ENCODE measurements around the gene MARK3.

Gene MARK3

GRCh38 chr14:103401223-103402214 lies 16.3 kb downstream of the MARK3 start:
- H3K4me1 Mint-ChIP-seq = peaks cover 64% of the 10 kb centered on the region
- peak overlapping the region; percentile 84 for H3K27ac Mint-ChIP-seq
- peaks cover 26% of the 10 kb centered on the region for H3K36me3 Mint-ChIP-seq (ENCODE audit: low read depth)
- TF ChIP-seq, protein P1, sequence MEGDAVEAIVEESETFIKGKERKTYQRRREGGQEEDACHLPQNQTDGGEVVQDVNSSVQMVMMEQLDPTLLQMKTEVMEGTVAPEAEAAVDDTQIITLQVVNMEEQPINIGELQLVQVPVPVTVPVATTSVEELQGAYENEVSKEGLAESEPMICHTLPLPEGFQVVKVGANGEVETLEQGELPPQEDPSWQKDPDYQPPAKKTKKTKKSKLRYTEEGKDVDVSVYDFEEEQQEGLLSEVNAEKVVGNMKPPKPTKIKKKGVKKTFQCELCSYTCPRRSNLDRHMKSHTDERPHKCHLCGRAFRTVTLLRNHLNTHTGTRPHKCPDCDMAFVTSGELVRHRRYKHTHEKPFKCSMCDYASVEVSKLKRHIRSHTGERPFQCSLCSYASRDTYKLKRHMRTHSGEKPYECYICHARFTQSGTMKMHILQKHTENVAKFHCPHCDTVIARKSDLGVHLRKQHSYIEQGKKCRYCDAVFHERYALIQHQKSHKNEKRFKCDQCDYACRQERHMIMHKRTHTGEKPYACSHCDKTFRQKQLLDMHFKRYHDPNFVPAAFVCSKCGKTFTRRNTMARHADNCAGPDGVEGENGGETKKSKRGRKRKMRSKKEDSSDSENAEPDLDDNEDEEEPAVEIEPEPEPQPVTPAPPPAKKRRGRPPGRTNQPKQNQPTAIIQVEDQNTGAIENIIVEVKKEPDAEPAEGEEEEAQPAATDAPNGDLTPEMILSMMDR (IDR thresholded peaks at IDR 0.05) = no peak
- H3K4me3 Mint-ChIP-seq = peak overlapping the region; percentile 33
- peak; percentile 17 for DNase-seq
- H3K27me3 Mint-ChIP-seq (ENCODE audit: low read depth, poor library complexity) = no peaks in the 10 kb centered on the region
- H3K9me3 Mint-ChIP-seq = no peaks in the 10 kb centered on the region

GRCh38 chr14:103402695-103403094 lies 17.5 kb downstream of the MARK3 start:
- DNase-seq = no peak
- Mint-ChIP-seq H3K9me3 (no peaks in the 10 kb centered on the region), H3K4me1 (peaks cover 58% of the 10 kb centered on the region), H3K4me3 (peak overlapping the region; percentile 3), H3K27me3 (ENCODE audit: low read depth, poor library complexity) (no peaks in the 10 kb centered on the region), H3K36me3 (ENCODE audit: low read depth) (peaks cover 34% of the 10 kb centered on the region), H3K27ac (no peak overlapping the region)
- TF ChIP-seq, protein P1 (IDR thresholded peaks at IDR 0.05) = no peak

DNA sequence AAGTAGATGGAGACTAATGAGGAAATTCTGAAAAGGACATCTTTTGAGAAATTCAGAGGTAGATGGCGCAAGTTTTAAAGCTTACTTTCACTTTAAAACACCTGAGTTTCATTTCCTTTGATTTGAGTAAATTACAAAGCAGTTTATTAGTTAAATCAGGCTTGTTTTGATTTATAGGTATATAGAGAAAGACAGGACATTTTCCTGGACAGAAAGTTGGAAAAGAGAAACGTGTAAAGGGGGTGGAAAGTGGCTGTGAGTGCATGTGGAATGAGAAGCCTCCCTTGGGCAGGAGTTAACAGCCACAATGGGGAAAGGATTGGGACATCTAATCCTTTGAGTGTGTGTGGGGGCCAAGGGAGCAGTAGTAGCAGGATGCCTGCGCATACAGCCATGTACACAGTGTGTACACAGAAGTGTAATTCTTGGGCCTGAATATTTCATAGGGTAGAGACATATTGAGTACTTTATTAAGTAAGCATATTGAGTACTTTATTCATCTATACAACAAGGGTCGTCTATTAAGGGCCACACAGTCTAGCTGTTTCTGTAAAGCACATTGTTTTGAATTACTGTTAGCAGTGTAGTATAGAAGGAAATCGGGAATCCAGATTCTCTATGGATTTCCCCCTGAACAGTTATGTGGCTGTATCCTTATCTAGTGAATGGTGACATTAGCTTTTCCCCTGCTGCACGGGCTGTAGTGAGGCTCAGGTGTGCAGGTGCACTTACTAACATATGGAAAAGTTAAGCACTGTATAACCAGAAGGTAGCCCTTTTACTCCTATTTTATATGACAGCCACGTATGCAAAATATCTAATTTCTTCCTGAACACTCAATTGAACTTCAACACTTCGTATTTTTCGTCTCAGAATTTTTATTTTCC lies 19.1 kb downstream of the MARK3 start:
- DNase-seq = no peak
- TF ChIP-seq, protein P1 (IDR thresholded peaks at IDR 0.05) = no peak
- H3K27ac Mint-ChIP-seq = peak overlapping the region; percentile 37
- no peaks in the 10 kb centered on the region for H3K9me3 Mint-ChIP-seq
- H3K36me3 Mint-ChIP-seq (ENCODE audit: low read depth) = peaks cover 35% of the 10 kb centered on the region
- no peaks in the 10 kb centered on the region for H3K27me3 Mint-ChIP-seq (ENCODE audit: low read depth, poor library complexity)
- H3K4me1 Mint-ChIP-seq = peaks cover 44% of the 10 kb centered on the region
- H3K4me3 Mint-ChIP-seq = no peak overlapping the region

- no peak for DNase-seq
- Mint-ChIP-seq H3K36me3 (ENCODE audit: low read depth) (peaks cover 40% of the 10 kb centered on the region), H3K27me3 (ENCODE audit: low read depth, poor library complexity) (no peaks in the 10 kb centered on the region), H3K4me1 (peaks cover 44% of the 10 kb centered on the region), H3K27ac (no peak overlapping the region), H3K9me3 (no peaks in the 10 kb centered on the region), H3K4me3 (no peak overlapping the region)
- TF ChIP-seq, protein P1 (IDR thresholded peaks at IDR 0.05) = no peak
Measured at GRCh38 chr14:103404920-103405319, 19.7 kb downstream of the MARK3 start.

DNA sequence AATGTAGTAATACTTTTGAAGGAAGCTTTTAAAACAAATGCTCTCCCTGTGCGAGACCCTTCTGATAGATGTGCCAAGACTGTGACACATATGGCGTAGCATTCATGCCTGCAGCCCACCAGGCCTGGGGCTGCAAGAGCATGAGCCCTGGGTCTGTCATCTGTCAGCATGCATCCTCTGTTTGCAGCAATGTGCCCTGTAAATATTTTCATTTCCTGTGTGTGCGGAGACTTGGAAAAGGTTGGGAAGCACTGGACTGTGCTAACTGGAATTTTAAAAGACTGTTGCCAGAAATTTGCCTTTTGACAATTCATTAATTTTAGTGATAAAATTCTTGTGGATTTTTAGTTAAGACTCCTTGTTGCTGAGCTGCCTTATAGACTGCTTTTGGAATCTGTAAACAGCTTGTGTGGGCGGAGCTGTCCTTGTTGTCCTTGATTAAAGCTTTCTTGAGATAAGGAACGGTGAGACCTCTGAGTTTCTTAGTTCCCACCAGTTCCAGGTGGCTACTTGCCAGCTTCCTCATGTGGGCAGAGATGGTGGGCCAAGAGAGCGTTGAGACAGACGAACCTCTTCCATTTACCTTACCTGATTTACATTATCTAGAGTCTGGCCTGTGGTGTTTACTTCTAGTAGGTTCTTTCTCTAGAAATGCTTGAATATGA lies 23.4 kb downstream of the MARK3 start:
- DNase-seq = no peak
- TF ChIP-seq, protein P1 (IDR thresholded peaks at IDR 0.05) = no peak
- Mint-ChIP-seq H3K36me3 (ENCODE audit: low read depth) (peaks cover 72% of the 10 kb centered on the region), H3K9me3 (no peaks in the 10 kb centered on the region), H3K4me1 (peaks cover 9% of the 10 kb centered on the region), H3K27me3 (ENCODE audit: low read depth, poor library complexity) (no peaks in the 10 kb centered on the region), H3K27ac (peak overlapping the region; percentile 85), H3K4me3 (no peak overlapping the region)

All from nephron progenitor cell (in vitro differentiated cells).